Stimulated activated naive CD8-positive, alpha-beta T cell treated with anti-CD3 and anti-CD28 coated beads, Interleukin-15, amount 100 ng/mL, for 72 hours (primary cell): ENCODE results near the gene IFNA13.
"Not testable (repeated sequence)": the region's sequence is repeated elsewhere in the genome, so short reads cannot be mapped to it uniquely, and the experiment has no call there.

ENCODE experiments used
- ATAC-seq: fragments of 150-1000 bp; cut with Tn5 transposase; 2 replicates; pipeline ENCODE4 v1.10.0; 2021; ENCODE audit warnings: mild to moderate bottlenecking, moderate library complexity
- DNase-seq, 2 donors: peaks; one replicate each; pipeline ENCODE4 v3.0.0; 2021 to 2022
- H3K27ac Mint-ChIP-seq, 2 donors: one replicate each; pipeline ENCODE4 v1.8.0; 2022; ENCODE audit warnings: mild to moderate bottlenecking in 2 of 2, mixed read lengths in 2 of 2, moderate library complexity in 2 of 2
- H3K27me3 Mint-ChIP-seq: one replicate; pipeline ENCODE4 v1.8.0; 2022; ENCODE audit warnings: mixed read lengths
- H3K4me1 Mint-ChIP-seq: one replicate; pipeline ENCODE4 v1.8.0; 2022; ENCODE audit warnings: mild to moderate bottlenecking, mixed read lengths
- H3K4me3 Mint-ChIP-seq, 2 donors: one replicate each; pipeline ENCODE4 v1.8.0; 2022; ENCODE audit warnings: mild to moderate bottlenecking in 2 of 2, mixed read lengths in 2 of 2, moderate library complexity in 1 of 2
- H3K9me3 Mint-ChIP-seq, 2 donors: one replicate each; pipeline ENCODE4 v1.8.0; 2022; ENCODE audit warnings: mixed read lengths in 2 of 2

IFNA13 gene

DNA sequence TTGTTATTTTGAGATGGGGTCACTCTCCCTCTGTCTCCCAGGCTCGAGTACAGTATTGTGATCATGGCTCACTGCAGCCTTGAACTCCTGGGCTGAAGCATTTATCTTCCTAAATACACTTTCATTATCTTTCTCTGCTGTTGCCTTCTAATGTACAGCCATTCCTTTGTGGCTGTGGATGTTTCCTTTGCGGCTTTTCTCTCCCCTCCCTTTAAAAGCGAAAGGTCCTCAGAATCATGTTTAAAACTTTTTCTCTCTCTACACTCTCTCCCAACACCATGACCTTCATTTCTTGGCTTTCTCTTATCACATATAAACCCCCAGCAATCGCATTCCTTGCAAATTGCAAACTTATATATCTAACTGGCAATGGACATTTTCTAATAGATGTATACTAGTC is 15.8 kb upstream of the IFNA13 start:
- Mint-ChIP-seq H3K4me3 (peak overlapping the region; percentile 1 to 2), H3K4me1 (peaks cover 26% of the 10 kb centered on the region), H3K9me3 (no peaks in the 10 kb centered on the region), H3K27me3 (peaks cover 42% of the 10 kb centered on the region), H3K27ac (peak overlapping the region in 1 of 2 donors; percentile 18)
- ATAC-seq (no peak), DNase-seq (no peak)

DNA sequence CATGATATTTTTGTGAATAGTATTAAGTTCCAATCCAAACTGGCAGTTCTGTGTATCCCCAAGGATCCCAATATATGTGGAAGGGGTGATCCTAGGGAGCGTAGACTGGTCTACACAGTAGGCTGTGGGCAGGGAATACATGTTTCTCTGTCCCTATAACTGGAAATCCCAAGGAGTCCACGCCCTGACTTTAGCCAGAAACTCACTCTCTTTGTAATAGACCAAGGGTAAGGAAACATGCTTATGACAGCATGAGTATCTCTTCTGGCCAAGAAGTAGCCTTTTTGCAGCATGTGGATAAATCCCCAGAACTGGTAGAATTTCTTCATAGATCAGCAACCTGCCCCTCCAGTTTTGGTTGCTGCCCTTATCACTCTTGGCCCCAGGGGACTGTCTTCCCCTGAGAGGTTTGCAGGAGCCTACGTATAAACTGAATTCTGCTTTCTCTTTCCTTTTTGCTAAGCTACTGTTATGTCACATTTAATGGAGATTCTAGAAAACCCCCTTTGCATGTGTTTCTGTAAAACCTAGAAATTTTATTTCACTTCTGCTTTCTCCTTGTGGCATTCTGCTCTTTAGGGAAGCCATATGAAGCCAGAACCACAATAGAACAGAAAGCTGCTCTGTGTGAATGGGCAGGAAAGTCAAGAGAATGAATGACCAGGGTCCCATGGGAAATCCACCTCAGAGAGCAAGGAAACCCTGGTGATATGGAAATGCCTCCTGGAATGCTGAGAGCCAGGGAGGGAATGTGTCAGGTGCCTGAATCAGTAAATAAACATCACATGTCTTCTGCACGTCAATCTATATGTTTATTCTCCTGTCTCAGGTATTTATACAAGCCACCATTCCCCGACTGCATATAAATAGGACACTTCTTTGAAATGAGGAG is 13.8 kb upstream of the IFNA13 start:
- ATAC-seq, result peak; percentile 97
- no peaks in the 10 kb centered on the region for H3K9me3 Mint-ChIP-seq
- H3K27ac Mint-ChIP-seq, result no peak overlapping the region
- peaks cover 27% of the 10 kb centered on the region for H3K4me1 Mint-ChIP-seq
- peaks cover 42% of the 10 kb centered on the region for H3K27me3 Mint-ChIP-seq
- peak overlapping the region; percentile 40 to 60 for H3K4me3 Mint-ChIP-seq
- no peak for DNase-seq

DNA sequence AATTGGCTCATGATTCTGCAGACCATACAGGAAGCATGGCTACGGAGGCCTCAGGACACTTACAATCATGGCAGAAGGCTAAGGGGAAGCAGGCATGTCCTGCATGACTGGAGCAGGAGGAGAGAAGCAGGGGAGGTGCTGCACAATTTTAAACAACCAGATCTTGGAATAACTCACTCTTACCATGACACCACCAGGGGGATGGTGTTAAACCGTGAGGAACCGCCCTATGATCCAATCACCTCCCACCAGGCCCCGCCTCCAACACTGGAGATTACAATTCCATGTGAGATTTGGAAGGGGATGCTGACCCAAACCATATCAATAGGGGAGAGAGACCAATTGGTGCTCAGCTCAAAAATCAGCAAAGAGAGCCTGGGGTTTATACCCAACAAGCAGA is 3.6 kb upstream of the IFNA13 start:
- not testable (repeated sequence) for H3K4me1 Mint-ChIP-seq, DNase-seq, H3K9me3 Mint-ChIP-seq, H3K27ac Mint-ChIP-seq, ATAC-seq, H3K4me3 Mint-ChIP-seq
- H3K27me3 Mint-ChIP-seq, result peaks cover 13% of the 10 kb centered on the region

DNA sequence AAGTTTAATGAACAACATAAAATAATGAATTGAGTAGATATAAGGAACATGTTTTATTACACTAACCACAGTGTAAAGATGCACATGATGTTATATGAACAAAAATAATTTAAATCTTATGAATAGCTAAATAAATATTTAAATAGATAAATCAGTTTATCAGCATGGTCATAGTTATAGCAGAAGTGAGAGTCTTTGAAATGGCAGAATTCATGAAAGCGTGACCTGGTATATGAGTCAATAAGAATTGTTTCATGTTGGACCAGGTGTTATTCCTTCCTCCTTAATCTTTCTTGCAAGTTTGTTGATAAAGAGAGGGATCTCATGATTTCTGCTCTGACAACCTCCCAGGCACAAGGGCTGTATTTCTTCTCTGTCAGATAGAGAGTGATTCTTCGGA is 688 bp downstream of the IFNA13 start:
- H3K27me3 Mint-ChIP-seq, result peaks cover 35% of the 10 kb centered on the region
- not testable (repeated sequence) for H3K9me3 Mint-ChIP-seq, H3K4me1 Mint-ChIP-seq, H3K4me3 Mint-ChIP-seq, H3K27ac Mint-ChIP-seq, DNase-seq, ATAC-seq

DNA sequence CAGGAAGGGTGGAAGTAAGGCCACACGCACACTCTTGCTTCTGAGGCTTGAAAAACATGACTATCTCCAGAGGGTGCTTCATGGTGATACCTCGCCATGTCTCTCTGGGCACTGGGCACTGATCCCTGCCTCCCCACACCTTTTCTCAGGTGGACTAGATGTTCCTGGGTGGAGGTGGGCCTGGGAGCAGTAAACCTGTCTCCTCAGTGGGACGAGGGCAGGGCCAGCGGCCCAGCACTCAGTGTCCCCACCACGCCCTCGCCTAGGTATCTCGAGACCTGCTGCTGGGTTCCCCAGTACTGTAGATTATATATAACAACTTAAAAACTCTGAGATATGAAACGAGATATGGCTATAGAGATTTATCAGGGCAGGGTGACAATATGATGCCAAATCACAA is 5.6 kb downstream of the IFNA13 start:
- Mint-ChIP-seq H3K27ac (no peak overlapping the region), H3K9me3 (no peaks in the 10 kb centered on the region), H3K4me3 (no peak overlapping the region), H3K27me3 (peaks cover 25% of the 10 kb centered on the region), H3K4me1 (peaks cover 15% of the 10 kb centered on the region)
- ATAC-seq, result no peak
- DNase-seq, result no peak

DNA sequence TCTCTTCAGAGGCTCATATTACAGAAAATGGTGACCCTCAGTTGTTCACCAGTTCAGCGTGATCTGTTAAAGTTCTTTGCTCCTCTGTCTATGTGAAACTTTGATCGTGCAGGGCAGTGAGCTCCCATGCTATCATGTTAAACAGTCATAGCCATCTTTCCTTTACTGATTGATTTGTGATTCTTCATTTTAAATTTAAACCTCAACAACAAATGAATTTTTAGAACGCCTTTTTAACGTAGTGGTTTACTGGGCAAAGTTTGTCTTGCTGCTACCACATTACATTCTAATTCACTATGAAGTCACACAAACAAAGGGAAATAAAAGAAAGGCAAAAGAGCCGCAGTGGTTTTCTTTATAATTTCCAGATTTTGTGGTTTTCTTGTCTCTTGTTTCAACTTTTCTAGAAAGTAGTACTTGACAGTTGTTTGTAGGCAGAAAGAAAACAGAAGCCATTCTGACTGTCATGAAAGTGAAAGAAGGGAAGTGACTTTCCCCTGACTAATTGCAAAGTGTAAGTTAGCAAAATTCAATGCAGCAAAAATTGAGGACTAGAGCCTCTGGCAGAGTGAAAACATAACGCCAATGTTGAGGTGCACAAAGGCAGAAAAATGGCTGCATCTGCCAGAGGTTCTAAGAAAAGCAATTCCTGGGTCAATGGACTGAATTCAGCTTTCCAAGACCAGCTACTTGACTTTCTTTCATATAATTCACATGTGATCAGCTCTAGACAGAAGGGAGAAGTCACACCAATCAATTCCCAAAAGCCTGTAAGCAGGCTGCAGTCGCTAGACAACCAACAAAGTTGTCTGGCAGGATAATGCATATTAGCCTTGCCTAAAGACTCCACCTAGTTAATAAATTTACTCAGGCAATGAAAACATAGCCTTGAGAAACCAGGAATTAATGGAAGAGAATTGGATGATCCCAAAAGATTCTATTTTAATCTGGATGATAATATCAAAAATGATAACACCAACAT is 10.1 kb downstream of the IFNA13 start:
- ATAC-seq, result peak; percentile 93
- DNase-seq, result peak; percentile 7 to 18

DNA sequence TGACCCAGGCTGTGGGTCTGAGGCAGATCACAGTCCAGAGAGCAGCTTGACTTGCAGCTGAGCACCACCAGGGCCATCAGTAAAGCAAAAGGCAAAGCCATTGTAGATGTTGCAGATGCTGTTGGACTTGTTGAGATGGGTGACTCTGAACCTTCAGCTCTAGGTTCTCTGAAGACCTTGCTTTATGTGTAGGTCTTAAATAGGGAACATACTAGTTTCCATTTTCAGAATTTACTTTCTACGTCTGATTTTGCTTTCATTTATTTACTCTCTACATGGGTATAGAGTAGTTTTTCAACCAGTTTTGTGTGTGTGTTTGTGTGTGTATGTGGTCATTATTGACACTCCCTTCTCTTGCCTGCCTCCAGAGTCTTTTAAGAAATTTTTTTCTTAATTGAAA is 17.1 kb downstream of the IFNA13 start, which contains the start of gene IFNA6:
Gene IFNA6, minus strand, starts transcription at position 101 of the 400 bp plus-strand sequence. Its CDS starts 0 bp downstream, at position 101.
- H3K9me3 Mint-ChIP-seq, result peaks cover 6 to 9% of the 10 kb centered on the region in 2 donors
- no peak within 1 kb of the TSS for H3K4me3 Mint-ChIP-seq
- no peaks in the 10 kb centered on the region for H3K4me1 Mint-ChIP-seq
- peaks cover 22% of the 10 kb centered on the region for H3K27me3 Mint-ChIP-seq
- DNase-seq, result no peak
- no peak within 1 kb of the TSS for H3K27ac Mint-ChIP-seq
- no peak for ATAC-seq

More for the DNA sequence above, 10.1 kb downstream of the IFNA13 start:
- H3K27me3 Mint-ChIP-seq, result peaks cover 17% of the 10 kb centered on the region
- peaks cover 6 to 9% of the 10 kb centered on the region in 2 donors for H3K9me3 Mint-ChIP-seq
- H3K4me3 Mint-ChIP-seq, result peak overlapping the region; percentile 66 to 84
- H3K4me1 Mint-ChIP-seq, result peaks cover 19% of the 10 kb centered on the region
- H3K27ac Mint-ChIP-seq, result peak overlapping the region; percentile 58 to 59

DNA sequence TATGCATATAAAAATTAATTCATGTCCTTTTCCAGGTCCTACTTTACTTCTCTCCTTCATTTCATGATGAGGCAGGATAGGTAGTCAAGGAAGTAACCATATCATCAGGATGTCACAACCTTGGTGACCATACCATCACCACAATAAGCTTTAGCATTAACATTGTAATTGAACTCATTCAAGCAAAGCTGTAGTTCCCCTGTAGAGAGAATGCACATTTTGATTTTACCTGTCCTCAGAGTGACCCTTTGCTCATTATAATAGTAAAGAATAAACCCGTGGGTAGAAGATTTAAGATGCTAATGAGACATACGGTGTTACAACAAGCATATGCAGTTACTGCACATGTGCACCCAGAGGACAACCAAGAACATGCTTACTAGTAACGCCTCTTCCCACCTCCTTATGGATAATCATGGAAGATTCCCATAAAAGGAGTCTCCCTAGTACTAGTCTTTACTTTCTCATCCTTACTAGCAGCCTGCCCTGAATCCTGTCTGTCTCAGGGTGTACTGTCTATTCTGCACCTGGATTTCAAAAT is 19.4 kb downstream of the IFNA13 start:
- DNase-seq (no peak), ATAC-seq (no peak)
- H3K4me1 Mint-ChIP-seq, result no peaks in the 10 kb centered on the region
- H3K4me3 Mint-ChIP-seq, result no peak overlapping the region
- peaks cover 1 to 3% of the 10 kb centered on the region in 2 donors for H3K9me3 Mint-ChIP-seq
- H3K27me3 Mint-ChIP-seq, result peaks cover 20% of the 10 kb centered on the region
- no peak overlapping the region for H3K27ac Mint-ChIP-seq

DNA sequence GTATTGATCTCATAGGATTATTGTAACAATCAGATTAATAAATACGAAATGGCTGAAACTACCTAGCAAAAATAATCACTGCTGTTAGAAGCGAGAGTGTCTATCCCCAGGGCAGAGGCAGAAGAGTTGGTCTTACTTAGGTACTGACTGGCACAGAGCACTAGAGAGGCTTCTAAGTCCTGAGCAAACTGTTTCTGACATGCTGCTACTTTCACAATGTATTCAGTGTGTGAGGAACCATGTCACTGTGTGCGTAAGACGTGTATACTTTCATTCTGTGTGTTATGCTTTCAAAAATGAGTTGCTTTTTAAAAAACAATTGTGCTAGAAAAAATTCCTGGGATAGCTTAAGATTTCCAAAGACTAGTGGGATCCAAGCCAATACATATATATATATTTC is 27.1 kb downstream of the IFNA13 start:
- H3K27me3 Mint-ChIP-seq, result peaks cover 36% of the 10 kb centered on the region
- ATAC-seq, result no peak
- DNase-seq, result no peak
- H3K4me3 Mint-ChIP-seq, result no peak overlapping the region
- H3K27ac Mint-ChIP-seq, result no peak overlapping the region
- peaks cover 10% of the 10 kb centered on the region for H3K4me1 Mint-ChIP-seq
- peaks cover 4 to 6% of the 10 kb centered on the region in 2 donors for H3K9me3 Mint-ChIP-seq

DNA sequence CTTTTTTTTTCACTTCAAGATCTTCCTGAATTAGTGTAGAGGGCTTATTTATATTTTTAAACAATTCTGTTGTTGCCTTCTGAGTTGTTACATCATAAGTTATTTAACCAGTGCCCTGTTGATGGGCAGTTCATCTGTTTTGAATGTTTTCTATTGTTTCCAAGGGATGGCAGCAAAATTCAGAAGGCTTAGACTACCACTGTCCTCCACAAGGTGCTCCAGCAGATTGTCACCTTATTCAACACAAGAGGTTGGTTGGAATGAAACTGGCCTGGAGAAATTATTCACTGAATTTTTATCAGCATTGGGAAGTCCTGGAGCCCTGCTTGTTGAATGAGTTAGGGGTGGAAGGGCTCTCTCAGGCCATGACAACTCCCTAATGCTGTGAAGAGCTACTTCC is 31.4 kb downstream of the IFNA13 start:
- Mint-ChIP-seq H3K9me3 (no peaks in the 10 kb centered on the region), H3K27ac (peak overlapping the region in 1 of 2 donors; percentile 90), H3K4me1 (peaks cover 35% of the 10 kb centered on the region), H3K4me3 (peak overlapping the region; percentile 60 to 94), H3K27me3 (peaks cover 3% of the 10 kb centered on the region)
- no peak for ATAC-seq
- no peak for DNase-seq

DNA sequence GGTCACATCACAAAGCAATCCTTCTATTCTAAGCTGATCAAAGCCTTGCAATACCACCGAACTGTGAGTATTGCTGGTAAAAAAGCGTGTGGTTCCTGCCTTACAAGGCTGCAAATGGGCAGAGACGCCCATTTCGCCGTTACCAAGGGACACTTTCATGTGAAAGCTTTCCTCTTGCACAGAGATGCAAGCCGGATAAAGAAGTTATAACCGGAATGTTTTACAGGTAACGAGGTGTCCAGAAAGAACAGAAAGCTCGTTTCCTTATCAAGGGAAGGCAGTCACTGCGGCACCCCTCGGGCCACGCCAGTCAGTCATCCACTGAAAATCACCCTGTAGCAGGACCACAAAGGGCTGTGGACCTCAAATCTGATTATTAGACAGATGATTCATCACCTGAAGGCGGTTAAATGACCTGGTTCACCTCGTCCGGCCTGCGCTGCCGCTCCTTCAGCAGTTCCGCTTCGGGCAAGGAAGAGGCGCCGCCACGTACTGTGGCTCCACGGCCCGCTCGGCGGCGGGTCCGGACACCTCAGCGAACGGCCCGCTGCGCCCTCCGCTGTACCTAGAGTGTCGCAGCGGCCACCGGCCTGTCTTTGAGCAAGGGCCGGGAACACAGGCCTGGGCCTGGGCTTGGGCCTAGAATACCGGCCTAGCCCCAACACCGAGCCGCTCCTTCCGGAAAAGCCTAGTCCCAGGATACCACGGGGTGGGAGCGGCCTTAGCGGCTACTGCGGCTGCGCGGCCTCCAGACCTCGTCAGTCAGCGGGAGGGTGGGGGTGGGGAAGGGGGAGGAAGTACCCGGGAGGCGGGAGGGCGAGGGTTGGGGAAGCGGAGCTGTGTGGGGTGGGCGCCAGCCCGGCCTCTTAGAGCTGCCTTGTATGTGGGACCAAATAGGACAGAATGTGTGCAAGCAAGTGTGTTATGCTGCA is 32.9 kb downstream of the IFNA13 start, which contains the start of gene KLHL9:
Gene KLHL9, minus strand, starts transcription at position 704 of the 932 bp plus-strand sequence. Its CDS starts 545 bp downstream, at position 159.
- Mint-ChIP-seq H3K27ac (peak within 1 kb of the TSS; percentile 96 to 97), H3K9me3 (no peaks in the 10 kb centered on the region), H3K4me3 (peak within 1 kb of the TSS; percentile 85 to 94), H3K4me1 (peaks cover 46% of the 10 kb centered on the region), H3K27me3 (no peaks in the 10 kb centered on the region)
- DNase-seq (peak; percentile 78 to 90), ATAC-seq (peak; percentile 92)

DNA sequence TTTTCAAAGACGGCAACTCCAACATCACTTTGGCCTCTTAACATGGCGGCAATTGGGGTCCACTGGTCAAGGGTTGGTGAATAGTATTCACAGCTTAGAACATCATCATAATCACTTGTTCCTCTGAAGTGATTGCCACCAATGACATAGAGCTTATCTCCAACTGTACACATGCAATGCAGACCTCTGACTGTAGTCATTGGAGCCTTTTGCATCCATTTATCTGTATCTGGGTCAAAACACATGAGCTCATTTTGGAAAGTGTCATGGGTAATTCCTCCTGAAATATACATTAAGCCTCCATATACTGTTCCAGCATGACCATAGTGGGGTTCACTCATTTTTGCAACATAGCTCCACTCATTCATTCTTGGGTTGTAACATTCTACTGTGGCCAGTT is 34.6 kb downstream of the IFNA13 start:
- Mint-ChIP-seq H3K27me3 (no peaks in the 10 kb centered on the region), H3K4me3 (peak overlapping the region; percentile 85 to 94), H3K9me3 (no peaks in the 10 kb centered on the region), H3K4me1 (peaks cover 58% of the 10 kb centered on the region), H3K27ac (no peak overlapping the region)
- ATAC-seq, result no peak
- DNase-seq, result no peak

DNA sequence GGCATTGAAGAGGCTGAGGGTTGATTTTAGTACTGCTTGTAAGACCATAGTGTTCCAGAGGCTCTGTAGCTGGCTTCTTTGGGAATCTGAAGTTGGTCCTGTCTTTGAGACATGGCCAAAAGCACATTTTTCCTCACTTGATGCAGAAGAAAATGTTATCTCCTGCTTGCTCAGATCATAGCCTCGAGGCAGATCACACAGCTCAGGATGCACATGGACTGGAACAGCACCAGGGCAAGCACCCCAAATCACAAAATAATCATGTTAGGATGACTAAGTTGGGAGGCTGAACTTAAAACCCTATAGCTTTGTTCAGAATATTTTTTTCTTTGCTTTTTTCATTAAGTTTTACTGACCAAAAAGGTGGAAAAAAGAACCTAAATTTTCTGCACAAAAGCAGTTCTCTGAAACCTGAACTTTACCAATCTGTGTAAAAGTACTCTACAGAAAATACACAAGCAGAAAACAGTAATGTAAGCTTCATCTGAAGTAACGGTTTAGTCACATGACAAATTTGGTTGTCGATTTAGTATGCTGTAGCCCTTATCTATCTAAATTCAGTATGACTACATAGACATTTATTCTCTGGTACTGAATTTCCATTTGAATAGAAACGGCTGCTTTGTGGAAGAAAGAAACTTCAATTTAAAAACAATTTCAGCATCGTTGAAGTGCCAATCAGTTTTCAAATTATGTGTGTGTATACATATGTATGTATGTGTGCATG is 36.0 kb downstream of the IFNA13 start:
- no peaks in the 10 kb centered on the region for H3K27me3 Mint-ChIP-seq
- ATAC-seq (no peak), DNase-seq (no peak)
- no peak overlapping the region for H3K27ac Mint-ChIP-seq
- H3K9me3 Mint-ChIP-seq, result no peaks in the 10 kb centered on the region
- H3K4me1 Mint-ChIP-seq, result peaks cover 70% of the 10 kb centered on the region
- H3K4me3 Mint-ChIP-seq, result peak overlapping the region; percentile 46 to 94
